Dedifferentiated amniotic fluid mesenchymal stem cell (primary cell): ENCODE results near the gene TCL1A.
"Not testable (repeated sequence)": the region's sequence is repeated elsewhere in the genome, so short reads cannot be mapped to it uniquely, and the experiment has no call there.

ENCODE experiments used
- DNase-seq: peaks from one replicate; pipeline ENCODE4 v3.0.0-alpha.2; 2016; ENCODE audit errors: extremely low spot score

TCL1A gene

GRCh38 chr14:95677179-95677835 is 36.6 kb downstream of the TCL1A start:
- no peak for DNase-seq

GRCh38 chr14:95675486-95675885 is 38.4 kb downstream of the TCL1A start:
- DNase-seq: no peak

- no peak for DNase-seq
These were observed 39.3 kb downstream of the TCL1A start for GRCh38 chr14:95674613-95675012.

- DNase-seq: no peak
These were observed 45.6 kb downstream of the TCL1A start for GRCh38 chr14:95668235-95668772.

- no peak for DNase-seq
These were observed 46.7 kb downstream of the TCL1A start for GRCh38 chr14:95667249-95667693.

GRCh38 chr14:95666450-95666849 is 47.5 kb downstream of the TCL1A start:
- no peak for DNase-seq

- DNase-seq: not testable (repeated sequence)
These were observed 48.4 kb downstream of the TCL1A start for GRCh38 chr14:95665530-95665929.

GRCh38 chr14:95664546-95664945 is 49.4 kb downstream of the TCL1A start:
- DNase-seq: no peak

- DNase-seq: no peak
These were observed 49.9 kb downstream of the TCL1A start for GRCh38 chr14:95664066-95664465.

GRCh38 chr14:95663226-95663797 is 50.6 kb downstream of the TCL1A start:
- DNase-seq: no peak

GRCh38 chr14:95662376-95663186 is 51.3 kb downstream of the TCL1A start:
- DNase-seq: no peak

GRCh38 chr14:95660651-95661515 is 53.0 kb downstream of the TCL1A start:
- no peak for DNase-seq

GRCh38 chr14:95659990-95660385 is 53.9 kb downstream of the TCL1A start:
- no peak for DNase-seq
